Esophagus mucosa (tissue), 1 donor: ENCODE data around the gene KLHL10. TPM values are rescaled to one million over a fixed set of nuclear protein-coding genes. Genes with fewer than 3 reads are reported as not detected.
A peak's percentile ranks its signal among the peaks of the same experiment; 100 is the strongest.
"Not testable (repeated sequence)": the region's sequence is repeated elsewhere in the genome, so short reads cannot be mapped to it uniquely, and the experiment has no call there.

Source experiments
- ATAC-seq: fragments of 200-7000 bp; cut with Tn5 transposase; one replicate; pipeline ENCODE4 v1.9.1; 2020
- total RNA-seq: library from RNA; stranded (reverse); gene quantifications from one replicate; pipeline ENCODE4 v1.2.4, GENCODE V29; 2023
- donor health status: DM: yes; HTN: yes; CAD: no.

Gene KLHL10
- total RNA-seq, 1 donor from 2014 or later, result 0.32 TPM

DNA sequence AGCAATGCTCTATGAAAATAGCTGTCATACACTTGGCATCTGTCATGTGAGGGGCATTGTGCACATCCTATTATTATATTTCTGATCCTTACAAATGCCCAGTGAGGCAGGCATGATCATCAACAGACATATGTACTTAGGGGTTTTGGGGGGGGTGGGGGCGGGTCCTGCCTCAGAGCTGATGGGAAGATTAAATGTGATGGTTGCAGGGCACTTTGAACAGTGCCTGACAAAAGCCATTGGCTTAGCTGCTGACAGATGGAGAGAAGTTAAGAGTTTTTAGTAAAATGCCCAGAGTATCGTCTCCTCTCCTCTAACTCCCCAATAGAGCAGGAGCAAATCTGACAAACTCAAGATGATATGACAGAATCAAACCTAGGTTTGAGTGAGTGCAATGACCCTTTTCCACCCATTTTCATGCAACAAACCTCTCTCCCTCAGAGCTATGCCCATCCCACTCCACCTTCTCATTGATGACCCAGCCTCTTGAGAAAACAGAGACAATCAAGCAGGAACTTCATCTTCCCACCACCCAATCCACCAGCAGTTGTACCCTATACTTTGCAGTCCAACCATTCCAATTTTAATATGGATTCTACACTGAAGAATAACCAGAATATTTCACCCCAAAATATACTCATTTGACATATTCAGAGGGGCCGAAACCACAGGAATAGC, 22.8 kb downstream of the KLHL10 start:
- no peak for ATAC-seq

DNA sequence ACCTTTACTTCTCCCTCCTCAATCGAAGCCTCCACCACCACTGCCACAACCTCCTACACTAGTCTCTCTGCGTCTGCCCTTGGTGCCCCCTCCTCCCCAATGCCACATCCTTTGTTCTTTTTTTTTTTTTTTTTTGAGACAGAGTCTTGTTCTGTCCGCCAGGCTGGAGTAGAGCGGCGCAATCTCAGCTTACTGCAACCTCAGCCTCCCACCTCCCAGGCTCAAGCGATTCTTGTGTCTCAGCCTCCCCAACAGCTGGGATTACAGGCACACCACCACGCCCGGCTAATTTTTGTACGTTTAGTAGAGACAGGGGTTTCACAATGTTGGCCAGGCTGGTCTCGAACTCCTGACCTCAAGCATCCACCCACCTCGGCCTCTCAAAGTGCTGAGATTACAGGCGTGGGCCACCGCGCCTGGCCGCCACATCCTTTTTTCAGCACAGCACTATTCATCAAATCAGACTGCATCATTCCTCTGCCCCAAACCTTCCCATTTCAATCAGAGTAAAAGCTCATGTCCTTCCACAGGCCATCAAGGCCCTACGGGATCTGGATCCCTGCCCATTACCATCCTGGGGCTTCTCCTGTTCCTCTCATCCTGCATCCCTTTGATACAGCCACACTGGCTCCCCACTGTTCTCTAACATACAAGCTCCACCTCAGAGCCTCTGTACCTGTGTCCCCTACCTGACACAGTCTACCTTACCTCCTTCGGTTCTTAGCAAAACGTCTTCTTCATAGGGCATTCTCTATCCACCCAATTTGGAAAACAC, 25.6 kb downstream of the KLHL10 start:
- ATAC-seq, result no peak

DNA sequence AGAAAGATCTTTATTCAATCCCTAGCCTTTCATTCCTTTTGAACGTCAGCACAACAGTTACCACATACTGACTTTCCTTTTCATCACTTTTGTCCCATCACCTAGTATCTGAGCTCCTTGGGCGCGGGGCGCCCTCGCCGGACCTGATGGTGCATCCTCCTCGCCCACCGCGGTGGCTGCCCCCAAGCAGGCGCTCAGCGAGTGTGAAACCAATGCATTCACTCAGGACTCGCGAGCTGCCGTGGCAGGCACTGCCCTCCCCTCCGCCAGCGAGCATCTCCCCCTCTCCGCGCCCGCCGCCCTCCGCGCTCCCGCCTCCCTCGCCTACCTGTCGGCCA, 26.8 kb downstream of the KLHL10 start:
- no peak for ATAC-seq

DNA sequence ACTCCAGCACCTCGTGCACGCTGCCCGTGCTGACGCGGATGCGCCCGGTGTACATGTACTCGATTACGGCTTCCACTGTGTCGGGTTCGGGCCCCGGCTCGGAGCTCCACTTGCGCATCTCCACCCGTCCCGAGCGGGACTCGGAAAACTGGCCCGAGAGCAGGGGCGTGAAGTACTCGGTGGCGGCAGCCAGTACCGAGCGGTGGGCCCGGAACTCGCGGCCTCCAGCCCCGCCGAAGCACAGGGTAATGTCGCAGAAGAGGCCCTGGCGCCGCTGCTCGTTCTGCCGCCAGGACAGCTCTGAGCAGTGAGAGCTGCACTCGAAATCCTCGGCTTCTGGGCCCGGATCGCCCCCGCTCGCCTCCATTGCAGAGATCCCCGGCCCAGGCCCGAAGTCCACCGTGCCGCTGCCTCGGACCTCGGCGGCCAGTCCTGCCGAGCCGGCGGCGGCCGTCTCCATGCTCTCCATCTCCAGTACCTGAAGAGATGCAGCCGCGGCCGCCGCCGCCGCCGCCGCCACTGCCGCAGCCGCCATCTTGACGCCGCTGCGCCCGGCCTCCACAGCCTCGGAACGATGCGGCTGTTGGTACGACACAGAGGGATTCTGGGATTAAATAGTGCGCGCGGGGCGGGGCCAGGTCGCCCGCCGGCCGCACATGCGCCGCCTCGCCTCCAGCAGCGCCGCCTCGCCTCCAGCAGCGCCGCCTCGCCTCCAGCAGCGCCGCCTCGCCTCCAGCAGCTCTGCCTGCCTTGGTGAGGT, 27.4 kb downstream of the KLHL10 start, which contains the start of gene KLHL11:
Gene KLHL11, minus strand, starts transcription at position 588 of the 760 bp plus-strand sequence. Its CDS starts 53 bp downstream, at position 535.
- ATAC-seq, result peak; percentile 91

DNA sequence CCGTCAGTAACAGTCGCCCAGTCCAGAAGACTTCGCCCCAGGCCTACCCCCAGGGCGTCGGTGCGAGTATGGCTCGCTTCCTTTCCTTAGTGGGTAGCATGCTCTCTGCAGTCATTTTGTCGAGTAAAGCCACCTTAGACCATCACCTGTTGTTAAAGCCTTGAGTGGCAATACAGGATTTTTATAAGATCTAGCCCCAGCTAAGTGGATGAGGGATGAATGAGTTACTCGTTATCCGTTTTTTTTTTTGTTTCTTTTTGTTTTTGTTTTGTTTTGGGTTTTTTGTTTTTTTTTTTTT, 27.9 kb downstream of the KLHL10 start:
- ATAC-seq, result no peak

DNA sequence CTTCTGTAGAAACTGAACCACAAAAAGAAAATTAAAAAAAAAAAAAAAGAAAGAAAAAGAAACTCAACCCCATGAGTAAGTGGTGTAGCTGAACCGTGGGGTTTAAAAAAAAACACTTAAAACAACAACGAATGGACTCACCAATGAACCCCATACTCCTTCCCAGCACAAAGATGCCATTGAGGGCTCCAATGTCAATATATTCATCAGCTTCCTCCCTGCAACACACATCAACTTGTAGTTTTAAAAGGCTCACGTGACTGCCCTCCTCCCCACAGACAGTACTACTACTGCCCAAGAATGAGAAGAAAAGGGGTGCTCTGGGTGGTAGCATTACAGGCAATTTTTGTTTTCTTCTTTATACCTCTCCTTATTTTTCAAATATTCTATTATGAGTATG, 30.9 kb downstream of the KLHL10 start:
- ATAC-seq, result no peak

DNA sequence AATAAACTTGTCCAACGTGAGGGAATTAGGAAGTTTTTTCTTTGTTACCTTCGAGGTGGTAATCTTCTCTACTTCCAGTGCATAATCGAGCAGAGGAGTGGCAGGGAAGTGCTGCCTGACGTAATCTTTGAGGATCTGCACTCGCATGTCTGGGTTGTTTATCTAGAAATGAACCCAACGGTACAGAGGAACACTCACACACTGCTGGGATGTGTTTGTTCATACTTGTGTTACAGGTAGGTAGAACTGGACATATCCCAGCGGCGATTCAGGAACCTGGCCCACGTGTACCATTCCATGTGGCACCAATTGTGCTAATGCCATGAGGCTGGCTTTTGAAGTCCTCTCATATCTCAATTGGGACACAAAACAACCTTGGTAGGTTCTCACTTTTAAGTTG, 31.8 kb downstream of the KLHL10 start:
- ATAC-seq, result peak; percentile 60

DNA sequence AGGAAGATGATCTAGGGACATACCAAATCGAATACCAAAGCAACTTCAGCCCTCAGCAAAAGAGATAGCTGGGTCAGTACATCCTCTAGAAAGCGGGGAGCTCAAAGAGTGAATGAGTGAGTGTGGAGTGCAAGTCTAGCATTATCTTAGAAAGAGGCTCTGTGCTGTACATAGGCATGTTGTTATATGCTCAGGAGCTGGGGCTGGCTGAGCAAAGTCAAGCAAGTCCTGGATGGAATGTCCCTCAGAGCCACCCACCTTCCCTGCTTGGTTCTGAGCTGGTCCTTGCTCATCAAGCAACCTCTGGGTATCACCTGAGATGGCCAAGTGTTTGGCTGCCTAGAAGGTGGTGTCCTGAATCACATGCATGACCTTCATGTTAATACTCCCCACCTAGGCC, 32.5 kb downstream of the KLHL10 start:
- ATAC-seq, result no peak

DNA sequence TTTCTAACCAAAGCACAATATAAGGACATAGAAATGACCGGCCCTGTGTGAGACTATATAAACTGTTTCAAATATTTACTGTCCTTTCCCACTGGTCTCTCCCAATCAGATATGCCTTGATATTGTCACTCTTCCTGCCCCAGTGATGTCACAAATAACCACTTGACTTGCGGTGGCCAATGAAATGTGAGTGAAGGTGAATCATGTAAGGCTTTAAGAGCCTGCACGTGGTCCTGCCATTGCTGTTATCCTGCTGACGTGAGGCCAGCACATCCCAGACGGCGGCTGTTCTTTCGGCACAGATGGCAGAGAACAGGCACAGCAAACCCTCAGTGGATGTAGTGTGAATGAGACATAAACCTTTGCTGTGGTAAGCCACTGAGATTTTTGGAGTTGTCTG, 33.0 kb downstream of the KLHL10 start:
- ATAC-seq, result no peak

DNA sequence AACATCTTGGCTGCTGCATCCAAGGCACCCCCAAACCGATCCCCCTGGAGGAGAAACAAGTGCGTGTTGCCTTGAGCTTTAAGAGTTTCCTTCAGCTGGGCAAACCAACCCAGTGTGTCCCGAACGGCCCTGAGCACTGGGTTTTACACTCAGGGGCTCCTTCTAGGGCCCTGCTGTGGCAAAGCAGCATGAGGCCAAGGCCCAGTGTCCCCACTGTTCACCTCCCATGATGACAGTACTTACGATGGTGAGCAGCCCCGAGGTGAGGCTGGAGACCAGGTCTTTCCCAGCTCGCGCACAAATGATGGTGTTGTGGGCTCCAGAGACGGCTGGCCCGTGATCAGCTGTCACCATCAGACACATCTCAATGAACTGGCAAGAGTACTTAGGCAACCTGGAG, 34.2 kb downstream of the KLHL10 start:
- no peak for ATAC-seq

DNA sequence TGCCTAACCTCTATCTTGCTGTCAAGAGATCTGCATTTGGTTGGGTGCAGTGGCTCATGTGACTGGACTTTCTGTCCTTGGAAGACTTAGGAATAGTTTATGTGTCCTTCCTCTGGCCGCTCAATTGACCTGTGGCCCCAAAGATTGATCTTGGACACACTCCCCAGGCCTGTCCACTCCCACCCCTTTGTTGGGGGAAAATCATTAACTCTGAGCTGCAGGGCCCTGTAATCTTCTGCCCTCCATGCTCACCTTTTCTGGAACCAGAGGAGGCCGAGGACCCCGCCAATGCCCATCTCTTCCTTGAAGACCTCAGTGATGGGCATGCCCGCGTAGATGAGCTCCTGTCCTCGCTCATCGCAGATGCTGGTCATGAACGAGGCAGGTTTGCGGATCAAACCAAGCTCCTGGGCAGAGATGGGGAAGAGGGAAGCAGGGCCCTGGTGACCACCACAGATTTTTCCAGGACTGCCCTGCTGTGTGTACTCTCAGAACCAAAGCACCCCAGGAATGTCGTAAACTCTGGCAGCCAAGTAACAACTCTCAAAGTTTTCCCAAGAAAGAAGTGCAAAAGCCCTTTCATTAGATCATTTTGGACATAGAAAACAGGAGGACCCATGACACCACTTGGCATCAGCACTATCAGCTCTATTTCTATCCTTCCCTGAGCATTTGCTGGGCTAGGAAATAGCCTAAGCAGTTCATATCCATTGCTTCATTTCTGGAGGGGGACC, 36.1 kb downstream of the KLHL10 start:
- ATAC-seq, result no peak

DNA sequence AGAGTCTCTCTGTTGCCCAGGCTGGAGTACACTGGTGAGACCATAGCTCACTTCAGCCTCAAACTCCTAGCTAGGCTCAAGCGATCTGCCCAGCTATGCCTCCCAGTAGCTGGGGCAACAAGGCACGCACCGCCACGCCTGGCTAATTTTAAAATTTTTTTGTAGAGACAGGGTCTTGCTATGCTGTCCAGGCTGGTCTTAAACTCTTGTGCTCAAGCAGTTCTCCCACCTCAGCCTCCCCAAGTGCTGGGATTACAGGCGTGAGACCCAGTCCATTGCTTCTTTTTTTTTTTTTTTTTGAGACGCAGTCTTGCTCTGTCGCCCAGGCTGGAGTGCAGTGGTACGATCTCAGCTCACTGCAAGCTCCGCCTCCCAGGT, 36.7 kb downstream of the KLHL10 start:
- ATAC-seq, result not testable (repeated sequence)

DNA sequence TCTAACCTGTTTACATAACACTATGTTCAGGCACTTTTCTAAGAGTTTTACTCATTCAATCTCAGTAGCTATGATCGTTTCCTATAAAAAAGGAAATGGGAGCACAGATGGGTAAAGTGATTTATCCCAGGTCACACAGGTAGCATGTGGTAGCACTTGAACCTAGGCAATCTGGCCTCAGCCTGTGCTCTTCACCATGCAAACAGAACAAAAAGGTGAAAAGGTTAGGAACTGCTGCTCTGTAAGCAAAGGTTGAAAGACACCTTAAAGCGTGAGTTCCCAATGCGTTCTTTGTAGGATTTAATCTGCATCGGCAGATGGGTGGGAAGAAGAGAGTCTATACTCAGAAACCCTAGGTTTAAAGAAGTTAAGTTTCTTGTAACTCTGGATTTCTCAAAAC, 42.5 kb downstream of the KLHL10 start:
- ATAC-seq, result no peak

DNA sequence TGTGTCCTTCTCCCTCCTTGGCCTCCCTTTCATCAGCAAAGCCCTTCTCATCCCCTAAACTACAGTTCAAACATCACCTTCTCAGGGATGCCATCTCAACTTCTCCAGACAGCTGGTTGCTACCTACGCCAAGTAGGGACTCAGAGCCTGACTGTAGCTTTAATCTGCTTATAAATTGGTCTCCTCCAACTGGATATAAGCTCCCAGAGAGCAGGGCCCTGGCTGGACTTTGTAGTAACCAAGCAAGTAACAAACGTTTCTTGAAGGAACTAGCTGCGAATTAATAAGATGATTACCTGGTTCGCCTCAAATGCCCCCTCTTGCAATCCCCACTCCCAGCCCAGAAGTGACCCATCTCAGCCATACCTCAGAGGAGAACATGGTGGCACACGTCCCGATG, 45.1 kb downstream of the KLHL10 start:
- no peak for ATAC-seq

DNA sequence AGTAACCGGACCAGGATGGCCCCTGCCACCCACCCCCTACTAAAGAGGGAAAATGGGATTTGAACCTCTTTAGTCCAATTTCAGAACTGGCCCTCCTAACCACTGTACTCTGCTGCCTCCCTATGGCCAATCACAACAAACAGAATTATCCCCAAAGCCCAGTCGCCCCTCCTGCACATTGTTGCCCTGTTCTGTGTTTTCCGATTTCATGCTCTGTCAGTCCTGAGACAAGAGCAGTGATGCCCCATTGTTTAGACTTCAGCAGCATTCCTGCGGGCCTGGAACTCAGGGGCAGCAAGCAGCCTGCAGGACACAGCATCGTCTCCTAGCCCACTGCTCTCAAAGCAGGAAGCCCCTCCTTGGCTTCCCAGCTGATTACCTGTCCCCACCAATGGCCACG, 48.1 kb downstream of the KLHL10 start:
- peak; percentile 41 for ATAC-seq

DNA sequence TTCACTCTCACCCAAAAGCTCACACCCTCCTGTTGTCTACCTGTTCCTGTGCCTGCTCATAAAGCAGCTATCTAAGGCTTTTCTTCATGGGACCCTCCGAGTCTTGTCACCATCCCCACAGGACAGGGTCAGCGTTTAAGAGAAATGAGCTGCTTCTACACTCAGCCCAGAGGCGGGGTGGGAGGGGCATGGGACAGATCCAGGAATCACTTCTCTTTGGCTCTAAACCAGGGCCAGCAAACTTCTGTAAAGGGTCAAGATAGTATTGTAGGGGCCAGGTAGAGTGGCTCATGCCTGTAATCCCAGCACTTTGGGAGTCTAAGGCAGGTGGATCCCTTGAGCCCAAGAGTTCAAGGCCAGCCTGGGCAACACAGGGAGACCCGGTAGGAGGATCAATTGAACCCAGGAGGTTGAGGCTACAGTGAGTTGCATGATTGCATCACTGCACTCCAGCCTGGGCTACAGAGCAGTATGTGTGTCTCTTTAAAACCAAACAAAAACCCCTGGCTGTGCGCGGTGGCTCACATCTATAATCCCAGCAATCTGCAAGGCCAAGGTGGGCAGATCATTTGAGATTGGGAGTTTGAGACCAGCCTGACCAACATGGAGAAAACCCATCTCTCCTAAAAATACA, 50.8 kb downstream of the KLHL10 start:
- ATAC-seq, result no peak

DNA sequence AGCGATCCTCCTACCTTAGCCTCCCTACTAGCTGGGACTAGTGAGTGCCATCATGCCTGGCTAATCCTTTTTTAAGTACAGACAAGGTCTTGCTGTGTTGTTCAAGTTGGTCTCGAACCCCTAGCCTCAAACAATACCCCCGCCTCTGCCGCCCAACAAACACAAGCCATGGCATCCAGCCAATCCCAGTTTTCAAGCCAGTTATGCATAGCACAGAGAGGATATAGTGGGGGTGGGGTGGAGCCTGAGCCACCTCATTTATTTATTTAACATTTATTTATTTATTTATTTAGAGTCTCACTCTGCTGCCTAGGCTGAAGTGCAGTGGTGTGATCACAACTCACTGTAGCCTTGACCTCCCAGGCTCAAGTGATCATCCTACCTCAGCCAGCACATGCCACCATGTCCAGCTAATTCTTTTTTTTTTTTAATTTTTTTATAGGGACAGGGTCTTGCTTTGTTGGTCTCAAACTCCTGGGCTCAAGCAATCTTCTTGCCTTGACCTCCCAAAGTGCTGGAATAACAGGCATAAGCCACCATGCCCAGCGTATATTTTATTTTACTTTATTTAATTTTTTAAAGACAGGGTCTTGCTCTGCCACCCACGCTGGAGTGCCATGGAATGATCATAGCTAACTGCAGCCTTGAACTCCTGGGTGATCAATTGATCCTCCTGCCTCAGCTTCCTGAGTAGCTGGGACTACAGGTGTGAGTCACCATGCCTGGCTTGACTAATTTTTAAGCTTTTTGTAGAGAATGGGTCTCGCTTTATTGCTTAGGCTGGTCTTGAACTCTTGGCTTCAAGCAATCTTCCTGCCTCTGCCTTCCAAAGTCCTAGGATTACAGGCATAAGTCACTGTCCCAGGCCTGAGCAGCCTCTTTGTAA, 53.8 kb downstream of the KLHL10 start:
- ATAC-seq, result no peak

DNA sequence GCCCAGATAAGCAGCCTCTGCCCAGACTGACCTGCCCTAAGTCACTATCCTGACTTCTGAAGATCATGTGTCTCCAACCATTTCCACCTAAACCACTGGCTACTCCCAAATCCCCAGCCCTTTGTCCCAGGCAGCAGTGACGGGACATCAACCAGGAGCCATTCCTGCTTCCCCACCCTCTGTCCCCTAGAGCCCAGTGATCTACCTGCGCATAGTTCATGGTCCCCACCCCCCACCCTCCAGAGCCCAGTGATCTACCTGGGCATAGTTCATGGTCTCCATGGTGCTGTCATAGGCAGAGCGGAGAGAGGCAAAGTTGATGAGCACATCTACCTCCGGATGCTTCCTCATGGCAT, 54.4 kb downstream of the KLHL10 start:
- ATAC-seq, result no peak

DNA sequence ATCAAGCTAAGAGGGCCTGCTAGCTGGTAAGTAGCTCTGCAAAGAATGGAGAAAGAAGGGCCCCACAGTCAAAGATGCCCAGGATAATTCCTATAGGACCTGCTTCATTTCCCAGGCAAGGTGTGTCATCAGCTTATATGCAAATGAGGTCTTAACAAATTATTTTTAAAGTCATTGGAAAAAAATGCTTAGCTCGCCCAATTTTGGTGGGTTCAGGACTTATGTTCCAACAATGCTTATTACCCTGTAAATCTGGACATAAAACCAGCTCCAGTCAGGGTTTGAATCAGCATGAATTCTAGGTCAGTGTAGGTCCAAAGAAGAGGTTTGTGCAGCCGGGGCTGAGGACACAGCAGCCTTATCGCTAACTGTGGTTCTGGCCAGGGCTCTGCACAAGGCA, 55.8 kb downstream of the KLHL10 start:
- no peak for ATAC-seq

DNA sequence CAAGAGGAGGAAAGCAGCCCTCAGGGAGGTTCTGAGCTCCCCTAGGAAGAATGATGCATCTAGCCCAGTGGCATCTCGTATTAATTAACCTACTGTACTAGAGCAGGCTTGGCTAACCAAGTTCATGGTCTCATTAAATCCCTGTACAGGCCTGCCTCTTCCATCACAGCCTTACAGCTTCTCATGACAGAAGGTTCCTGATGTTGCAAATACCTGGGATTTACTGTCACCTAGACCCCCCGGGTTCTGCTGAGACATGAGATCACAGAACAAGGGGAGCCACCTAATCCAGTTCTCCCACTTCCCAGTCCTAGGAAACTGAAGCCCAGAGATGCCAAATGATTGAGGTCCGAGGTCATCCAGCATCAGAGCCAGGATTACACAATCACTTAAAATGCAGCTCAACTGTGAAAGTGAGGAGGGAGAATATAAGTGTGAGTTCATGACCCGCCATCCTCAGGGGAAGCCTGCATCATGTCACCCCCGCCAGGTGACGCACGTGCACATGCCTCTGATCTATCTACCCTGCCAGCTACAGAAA, 57.2 kb downstream of the KLHL10 start:
- ATAC-seq, result no peak

DNA sequence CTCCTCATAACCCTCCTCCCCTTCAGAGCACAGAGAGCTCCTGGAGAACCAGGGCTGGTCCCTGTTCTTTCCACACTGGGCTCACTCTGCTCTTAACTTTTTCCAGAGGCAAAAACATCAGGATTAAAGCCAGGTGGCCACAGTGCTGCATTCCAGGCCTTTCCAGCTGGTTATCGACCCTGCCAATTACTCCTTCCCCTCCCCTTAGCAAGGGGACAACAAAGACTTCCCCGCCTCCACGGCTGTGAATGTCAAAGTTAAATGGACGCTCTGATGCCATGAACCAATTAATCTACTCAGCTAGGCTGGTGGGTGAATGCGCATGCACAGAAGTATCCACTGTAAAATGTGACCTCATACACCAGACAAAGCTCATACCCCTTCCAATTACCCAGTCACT, 58.0 kb downstream of the KLHL10 start:
- no peak for ATAC-seq
